ENCODE data around the gene IRF2BP2. TPM values are rescaled to one million over a fixed set of nuclear protein-coding genes. Genes with fewer than 3 reads are reported as not detected.

Gene IRF2BP2
- total RNA-seq, 1 donor from 2014 or later = 199 TPM

DNA sequence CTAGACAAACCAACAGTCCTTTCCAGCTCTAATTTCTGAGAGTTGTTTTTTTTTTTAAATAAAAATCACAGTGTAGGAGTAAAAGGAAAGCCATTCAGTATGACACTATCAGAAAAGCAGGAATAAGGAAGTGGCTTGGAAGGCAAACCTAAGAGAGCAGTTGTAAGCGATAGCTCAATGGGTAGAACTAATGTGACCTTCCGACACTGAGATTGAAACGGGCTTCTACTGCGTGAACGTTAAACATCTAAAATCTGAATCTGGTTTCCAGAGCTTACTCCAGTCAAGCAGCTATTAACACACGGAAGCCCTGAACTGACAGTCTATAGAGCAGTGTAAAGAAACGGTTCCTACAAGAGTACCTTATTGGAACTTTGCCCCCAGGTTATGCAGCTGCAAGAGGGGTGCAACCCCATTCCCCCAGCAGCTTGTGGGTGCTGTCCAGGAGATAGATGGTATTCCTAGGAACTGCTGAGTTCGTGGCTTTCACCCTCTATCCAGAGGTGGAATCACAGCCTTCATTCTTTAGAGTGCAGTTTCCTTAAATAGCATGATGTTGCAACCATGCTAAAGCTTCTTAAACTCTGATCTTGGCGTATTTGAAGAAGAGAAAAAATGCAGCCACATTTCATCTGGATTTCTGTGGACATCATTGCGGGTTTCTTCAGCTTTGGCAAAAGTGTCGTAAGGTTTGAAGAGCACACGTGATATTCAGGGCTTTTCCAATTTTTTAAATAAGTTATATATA is 3.3 kb upstream of the IRF2BP2 start:
- H3K4me3 Mint-ChIP-seq (ENCODE audit: unreplicated experiment) = peak overlapping the region; percentile 89
- H3K27ac Mint-ChIP-seq (ENCODE audit: unreplicated experiment) = peak overlapping the region; percentile 92
- H3K36me3 Mint-ChIP-seq (ENCODE audit: unreplicated experiment) = peaks cover 5% of the 10 kb centered on the region
- peaks cover 39% of the 10 kb centered on the region for H3K4me1 Mint-ChIP-seq (ENCODE audit: low read depth, unreplicated experiment)
- H3K9me3 Mint-ChIP-seq (ENCODE audit: unreplicated experiment) = peaks cover 17% of the 10 kb centered on the region
- TF ChIP-seq, protein P1, sequence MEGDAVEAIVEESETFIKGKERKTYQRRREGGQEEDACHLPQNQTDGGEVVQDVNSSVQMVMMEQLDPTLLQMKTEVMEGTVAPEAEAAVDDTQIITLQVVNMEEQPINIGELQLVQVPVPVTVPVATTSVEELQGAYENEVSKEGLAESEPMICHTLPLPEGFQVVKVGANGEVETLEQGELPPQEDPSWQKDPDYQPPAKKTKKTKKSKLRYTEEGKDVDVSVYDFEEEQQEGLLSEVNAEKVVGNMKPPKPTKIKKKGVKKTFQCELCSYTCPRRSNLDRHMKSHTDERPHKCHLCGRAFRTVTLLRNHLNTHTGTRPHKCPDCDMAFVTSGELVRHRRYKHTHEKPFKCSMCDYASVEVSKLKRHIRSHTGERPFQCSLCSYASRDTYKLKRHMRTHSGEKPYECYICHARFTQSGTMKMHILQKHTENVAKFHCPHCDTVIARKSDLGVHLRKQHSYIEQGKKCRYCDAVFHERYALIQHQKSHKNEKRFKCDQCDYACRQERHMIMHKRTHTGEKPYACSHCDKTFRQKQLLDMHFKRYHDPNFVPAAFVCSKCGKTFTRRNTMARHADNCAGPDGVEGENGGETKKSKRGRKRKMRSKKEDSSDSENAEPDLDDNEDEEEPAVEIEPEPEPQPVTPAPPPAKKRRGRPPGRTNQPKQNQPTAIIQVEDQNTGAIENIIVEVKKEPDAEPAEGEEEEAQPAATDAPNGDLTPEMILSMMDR (IDR thresholded peaks at IDR 0.05; ENCODE audit: partially characterized antibody, unreplicated experiment) = no peak
- DNase-seq = no peak
- H3K27me3 Mint-ChIP-seq (ENCODE audit: unreplicated experiment) = peaks cover 12% of the 10 kb centered on the region

GRCh38 chr1:234612352-234613127 is 2.6 kb upstream of the IRF2BP2 start:
- peaks cover 36% of the 10 kb centered on the region for H3K4me1 Mint-ChIP-seq (ENCODE audit: low read depth, unreplicated experiment)
- H3K4me3 Mint-ChIP-seq (ENCODE audit: unreplicated experiment) = peak overlapping the region; percentile 89
- DNase-seq = peak; percentile 66
- H3K36me3 Mint-ChIP-seq (ENCODE audit: unreplicated experiment) = peaks cover 12% of the 10 kb centered on the region
- H3K27me3 Mint-ChIP-seq (ENCODE audit: unreplicated experiment) = peaks cover 20% of the 10 kb centered on the region
- H3K27ac Mint-ChIP-seq (ENCODE audit: unreplicated experiment) = peak overlapping the region; percentile 92
- TF ChIP-seq, protein P1 (IDR thresholded peaks at IDR 0.05; ENCODE audit: partially characterized antibody, unreplicated experiment) = no peak
- H3K9me3 Mint-ChIP-seq (ENCODE audit: unreplicated experiment) = peaks cover 24% of the 10 kb centered on the region

- peak overlapping the region; percentile 92 for H3K27ac Mint-ChIP-seq (ENCODE audit: unreplicated experiment)
- H3K4me3 Mint-ChIP-seq (ENCODE audit: unreplicated experiment) = peak overlapping the region; percentile 89
- peaks cover 30% of the 10 kb centered on the region for H3K9me3 Mint-ChIP-seq (ENCODE audit: unreplicated experiment)
- TF ChIP-seq, protein P1 (IDR thresholded peaks at IDR 0.05; ENCODE audit: partially characterized antibody, unreplicated experiment) = no peak
- peaks cover 30% of the 10 kb centered on the region for H3K4me1 Mint-ChIP-seq (ENCODE audit: low read depth, unreplicated experiment)
- DNase-seq = peak; percentile 30
- peaks cover 25% of the 10 kb centered on the region for H3K27me3 Mint-ChIP-seq (ENCODE audit: unreplicated experiment)
- H3K36me3 Mint-ChIP-seq (ENCODE audit: unreplicated experiment) = peaks cover 18% of the 10 kb centered on the region
These were observed 1.9 kb upstream of the IRF2BP2 start for GRCh38 chr1:234611847-234612351.

DNA sequence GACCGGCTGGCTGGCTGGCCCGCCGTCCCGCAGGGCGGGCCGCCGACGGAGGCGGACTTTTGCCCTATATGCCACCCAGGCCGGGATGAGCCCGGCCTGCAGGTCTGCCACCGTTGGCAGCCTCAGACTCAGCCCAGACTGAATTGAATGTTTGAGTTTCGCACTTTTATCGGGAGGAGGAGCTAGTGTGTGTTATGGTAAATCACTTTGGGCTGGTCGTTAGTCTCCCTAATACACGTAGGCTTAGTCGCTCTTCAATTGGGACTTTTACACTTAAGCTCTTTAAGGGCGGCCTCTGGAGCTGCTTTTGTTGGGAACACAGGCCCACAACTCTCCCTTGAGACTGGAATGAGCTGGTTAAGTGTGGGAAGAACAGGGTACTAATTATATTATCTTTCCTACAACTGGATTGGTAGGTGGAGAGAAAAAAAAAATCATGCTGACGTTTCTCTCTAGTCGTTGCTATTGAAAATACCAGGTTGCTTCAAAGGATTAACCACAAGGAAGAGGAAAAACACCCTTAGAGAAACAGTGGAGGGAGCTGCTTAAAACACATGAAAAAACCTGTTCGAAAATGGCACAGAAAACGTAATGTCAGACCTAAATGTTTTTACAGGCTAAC is 1.4 kb upstream of the IRF2BP2 start:
- Mint-ChIP-seq H3K27me3 (ENCODE audit: unreplicated experiment) (peaks cover 29% of the 10 kb centered on the region), H3K4me3 (ENCODE audit: unreplicated experiment) (peak overlapping the region; percentile 89), H3K4me1 (ENCODE audit: low read depth, unreplicated experiment) (peaks cover 30% of the 10 kb centered on the region), H3K27ac (ENCODE audit: unreplicated experiment) (peak overlapping the region; percentile 92), H3K36me3 (ENCODE audit: unreplicated experiment) (peaks cover 23% of the 10 kb centered on the region), H3K9me3 (ENCODE audit: unreplicated experiment) (peaks cover 35% of the 10 kb centered on the region)
- no peak for DNase-seq
- TF ChIP-seq, protein P1 (IDR thresholded peaks at IDR 0.05; ENCODE audit: partially characterized antibody, unreplicated experiment) = no peak

Measured in glutamatergic neuron (in vitro differentiated cells).